GM18909 (cell line): ENCODE data around the gene TLR3.
"Not testable (repeated sequence)": the region's sequence is repeated elsewhere in the genome, so short reads cannot be mapped to it uniquely, and the experiment has no call there.

ENCODE experiments used
- ATAC-seq: cut with Tn5 transposase; IDR thresholded peaks from one replicate; pipeline ENCODE4 v1.9.1; 2021; ENCODE audit warnings: mild to moderate bottlenecking; ENCODE audit not compliant: unreplicated experiment, poor library complexity

Gene TLR3

GRCh38 chr4:186068581-186069348 is at the start of gene TLR3:
TSS of gene TLR3 (plus strand) at chr4:186069156. CDS start at chr4:186076620, 7,464 bp downstream.
- ATAC-seq, result no peak

GRCh38 chr4:186019269-186019668 is 49.7 kb upstream of the TLR3 start:
- ATAC-seq, result no peak

- ATAC-seq, result no peak
These were observed 48.7 kb upstream of the TLR3 start for GRCh38 chr4:186020106-186020792.

DNA sequence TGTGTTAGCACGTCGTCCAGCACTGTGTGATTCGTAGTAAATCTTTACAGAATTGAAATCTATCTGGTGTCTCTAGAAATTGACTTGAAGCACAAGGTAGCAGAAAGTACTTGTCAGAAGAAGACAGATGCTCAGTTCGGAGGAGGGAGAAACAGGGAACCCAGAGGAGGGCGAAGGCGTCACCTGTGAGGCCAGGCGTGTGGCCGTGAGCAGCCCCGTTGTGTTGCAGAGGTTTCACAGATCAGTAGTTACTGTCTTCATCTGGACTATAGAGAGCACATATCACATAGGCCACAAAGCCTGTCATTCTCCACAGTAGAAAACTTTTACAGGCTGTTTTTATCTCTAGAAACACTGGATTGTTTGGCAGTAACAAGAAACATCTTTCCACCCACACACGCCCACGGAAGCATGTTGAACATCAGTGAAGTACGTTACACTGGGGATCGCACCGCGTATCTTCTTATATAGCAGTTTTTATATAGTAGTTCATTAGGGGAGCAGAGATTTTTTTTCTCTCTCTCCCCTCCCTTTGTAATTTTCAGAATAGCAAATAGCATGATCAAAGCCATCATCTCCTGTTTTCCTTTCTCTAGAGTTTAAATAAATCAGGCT is 48.1 kb upstream of the TLR3 start:
- no peak for ATAC-seq

- no peak for ATAC-seq
These were observed 47.3 kb upstream of the TLR3 start for GRCh38 chr4:186021461-186022167.

DNA sequence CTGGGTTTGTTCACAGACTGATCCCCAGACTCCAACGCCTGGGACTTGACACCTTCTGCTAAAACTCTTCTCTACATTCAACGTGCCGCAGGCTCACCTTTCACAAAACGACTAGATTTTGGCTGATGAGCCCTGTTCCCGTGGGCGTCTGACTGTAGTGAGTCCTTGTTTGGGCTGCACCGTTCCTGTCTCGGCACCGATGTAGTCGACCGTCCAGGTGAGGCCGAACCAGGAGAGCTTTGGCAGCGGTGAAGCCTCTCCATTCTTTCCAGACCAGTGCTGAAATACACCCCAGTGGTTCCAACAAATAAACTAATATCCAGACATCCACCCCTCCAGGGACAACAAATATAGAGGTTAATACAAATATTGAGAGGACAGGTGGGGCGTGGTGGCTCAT is 45.0 kb upstream of the TLR3 start:
- ATAC-seq, result no peak

- ATAC-seq, result no peak
These were observed 44.1 kb upstream of the TLR3 start for GRCh38 chr4:186024637-186025407.

- no peak for ATAC-seq
These were observed 43.6 kb upstream of the TLR3 start for GRCh38 chr4:186025408-186025690.

GRCh38 chr4:186027405-186027804 is 41.6 kb upstream of the TLR3 start:
- ATAC-seq, result no peak

GRCh38 chr4:186029571-186030398 is 39.2 kb upstream of the TLR3 start:
- no peak for ATAC-seq

- ATAC-seq, result no peak
These were observed 38.6 kb upstream of the TLR3 start for GRCh38 chr4:186030399-186030775.

- no peak for ATAC-seq
These were observed 38.2 kb upstream of the TLR3 start for GRCh38 chr4:186030795-186031194.

DNA sequence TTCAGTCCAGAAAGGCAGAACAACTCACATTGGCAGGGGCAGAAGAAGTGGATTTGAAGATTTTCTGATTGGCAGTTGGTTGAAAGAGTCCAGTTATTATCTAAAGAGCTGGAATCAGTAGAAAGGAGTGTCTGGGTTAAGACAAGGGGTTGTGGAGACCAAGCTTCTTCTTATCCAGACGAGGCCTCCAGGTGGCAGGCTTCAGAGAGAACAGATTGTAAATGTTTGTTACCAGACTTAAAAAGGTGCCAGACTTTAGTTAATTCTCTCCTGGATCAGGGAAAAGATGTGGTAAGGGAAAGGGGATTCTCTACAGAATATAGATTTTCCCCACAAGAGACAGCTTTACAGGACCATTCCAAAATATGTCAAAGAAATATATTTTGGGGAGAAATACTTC is 36.7 kb upstream of the TLR3 start:
- no peak for ATAC-seq

DNA sequence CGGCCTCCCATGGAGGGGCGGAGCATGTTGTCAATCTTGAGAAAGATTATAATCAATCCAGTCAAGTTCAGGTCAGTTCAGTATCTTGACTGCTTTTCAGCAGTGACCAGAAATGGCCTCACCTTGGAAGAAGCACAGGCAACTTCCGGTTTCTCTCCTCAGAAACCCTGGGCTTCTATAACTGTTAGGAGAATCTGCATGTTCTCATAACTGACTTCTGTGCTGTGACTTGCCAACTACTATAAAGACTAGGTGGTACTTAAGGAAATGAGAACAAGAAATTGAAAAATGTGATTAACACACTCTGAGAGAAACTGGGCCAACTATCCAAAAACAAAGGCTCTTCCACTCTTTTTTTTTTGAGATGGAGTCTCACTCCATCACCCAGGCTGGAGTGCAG is 35.9 kb upstream of the TLR3 start:
- no peak for ATAC-seq

- not testable (repeated sequence) for ATAC-seq
These were observed 34.3 kb upstream of the TLR3 start for GRCh38 chr4:186034613-186035012.

DNA sequence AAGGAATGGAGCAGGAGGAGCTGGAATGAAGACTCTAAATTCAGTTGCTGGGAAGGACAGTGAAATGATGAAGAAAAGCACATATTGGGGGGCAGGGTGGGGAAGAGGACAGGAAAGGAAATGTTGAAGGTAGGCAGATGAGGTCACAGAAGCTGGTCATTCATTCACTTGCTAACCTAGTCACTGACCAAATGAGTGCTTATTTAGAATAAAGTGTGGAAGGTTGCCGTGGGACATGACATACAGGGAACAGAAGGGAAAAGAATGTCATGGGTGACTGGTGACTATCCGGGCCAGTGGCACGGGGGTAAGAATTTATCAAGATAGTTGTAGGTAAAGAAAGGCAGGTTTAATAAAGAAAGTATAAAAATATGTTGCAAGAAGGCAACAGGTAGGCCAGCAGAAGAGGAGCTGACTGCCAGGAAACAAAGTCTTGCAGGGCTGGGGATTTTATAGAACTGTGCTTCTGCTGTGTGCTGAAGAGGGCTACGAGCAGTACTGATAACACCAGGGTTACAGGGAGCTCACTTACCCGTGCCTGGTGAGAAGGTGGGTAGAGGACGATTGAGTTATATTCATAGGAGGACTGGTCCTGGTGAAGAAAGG is 31.9 kb upstream of the TLR3 start:
- no peak for ATAC-seq

DNA sequence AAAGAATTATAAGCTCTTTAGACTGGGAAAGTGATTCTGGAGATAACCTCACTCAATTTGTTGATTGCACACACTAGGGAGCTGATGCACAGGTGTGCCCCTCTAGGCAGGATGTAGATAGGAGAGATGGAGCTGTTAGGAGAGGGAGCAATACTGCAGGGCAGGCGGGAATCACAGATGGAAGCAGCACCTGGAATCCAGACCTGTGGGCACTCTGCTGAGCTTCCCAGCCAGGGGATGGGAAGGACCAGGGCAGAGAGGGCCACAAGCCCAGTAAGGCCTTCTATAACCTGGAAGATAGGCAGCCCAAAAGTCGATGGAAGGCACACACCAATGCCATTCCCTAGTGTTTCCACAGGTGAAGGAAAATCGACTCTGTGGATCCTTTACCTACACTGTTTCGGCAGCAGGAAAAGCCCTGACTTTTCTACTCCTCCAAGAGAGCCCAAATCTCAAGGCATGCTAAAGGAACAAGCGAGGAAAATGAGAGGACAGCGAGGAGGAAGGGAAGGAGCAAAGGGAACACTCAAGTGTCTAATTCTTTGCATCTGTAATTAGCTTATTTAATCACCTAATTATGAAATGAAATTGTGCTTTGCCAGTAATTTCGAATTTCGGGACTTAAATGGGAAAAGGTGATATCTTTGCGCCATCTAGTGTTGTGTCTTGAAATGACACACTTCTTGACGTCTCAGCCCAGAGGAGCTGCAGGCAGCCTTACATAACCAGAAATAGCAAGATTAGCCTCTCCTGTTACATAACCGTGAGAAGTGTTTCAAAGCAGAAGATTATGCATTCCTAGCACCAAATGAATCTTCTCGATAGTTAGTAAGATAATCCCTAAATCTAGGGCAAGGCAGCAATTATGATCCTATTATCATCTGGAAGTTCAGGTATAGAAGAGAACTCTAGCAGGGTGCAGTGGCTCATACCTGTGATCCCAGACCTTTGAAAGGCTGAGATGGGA is 31.0 kb upstream of the TLR3 start:
- no peak for ATAC-seq

DNA sequence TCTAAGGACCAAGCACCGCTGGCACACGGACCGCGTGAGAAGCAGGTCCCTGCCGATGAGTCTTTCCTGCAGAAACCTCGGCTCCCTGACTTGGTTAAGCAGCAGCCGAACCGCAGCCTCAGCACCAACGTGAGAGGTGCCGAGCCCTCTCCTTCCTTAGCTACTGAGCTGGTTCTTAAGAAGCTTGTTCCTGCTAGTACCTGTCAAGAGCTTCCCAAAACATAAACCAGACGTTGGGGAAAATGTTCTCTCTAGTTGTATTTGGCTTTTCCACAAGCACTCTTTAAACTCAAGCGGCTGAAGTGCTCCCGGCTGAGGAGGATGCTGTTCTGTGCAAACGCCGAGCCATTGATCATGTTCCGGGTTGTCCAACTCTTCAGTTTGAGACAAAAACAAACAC is 29.3 kb upstream of the TLR3 start:
- no peak for ATAC-seq
